ENCODE data around the gene PCYOX1L.

PCYOX1L gene

GRCh38 chr5:149375434-149375833 lies 17.6 kb downstream of the PCYOX1L start:
- H3K4me1 ChIP-seq (ENCODE audit: insufficient read depth, low read length, poor library complexity, severe bottlenecking): no peaks in the 10 kb centered on the region
- no peak overlapping the region for H3K4me2 ChIP-seq (ENCODE audit: low read depth, low read length, poor library complexity, severe bottlenecking)
- no peaks in the 10 kb centered on the region for H3K9me2 ChIP-seq (replicated peaks; ENCODE audit: low read depth, low read length)
- H3F3A ChIP-seq (ENCODE audit: low read depth): no peaks in the 10 kb centered on the region
- no peak overlapping the region for H2AFZ ChIP-seq (ENCODE audit: low read length)
- H3K9me3 ChIP-seq (ENCODE audit: insufficient read depth, low read depth, low read length): no peaks in the 10 kb centered on the region
- no peaks in the 10 kb centered on the region for H4K20me1 ChIP-seq (ENCODE audit: insufficient read depth, low read length, poor library complexity, severe bottlenecking)
- TF ChIP-seq EZH2phosphoT487 (IDR thresholded peaks at IDR 0.05; ENCODE audit: borderline replicate concordance): no peak
- TF ChIP-seq CTCF (conservative IDR thresholded peaks at IDR 0.05; ENCODE audit: low read length): no peak
- no peaks in the 10 kb centered on the region for H3K79me2 ChIP-seq (ENCODE audit: insufficient read depth, low read length)
- H3K4me3 ChIP-seq (ENCODE audit: low read length, poor library complexity, severe bottlenecking): no peak overlapping the region
- H3K9ac ChIP-seq (ENCODE audit: low read depth, low read length, poor library complexity, severe bottlenecking): no peak overlapping the region
- H3K27me3 ChIP-seq (ENCODE audit: insufficient read depth, low read length, poor library complexity, severe bottlenecking): no peaks in the 10 kb centered on the region
- no peaks in the 10 kb centered on the region for H3K36me3 ChIP-seq (ENCODE audit: insufficient read depth, low read length)

- Histone ChIP-seq H3K9ac (ENCODE audit: low read depth, low read length, poor library complexity, severe bottlenecking) (no peak overlapping the region), H3K27me3 (ENCODE audit: insufficient read depth, low read length, poor library complexity, severe bottlenecking) (no peaks in the 10 kb centered on the region), H3K9me3 (ENCODE audit: insufficient read depth, low read depth, low read length) (no peaks in the 10 kb centered on the region), H3F3A (ENCODE audit: low read depth) (no peaks in the 10 kb centered on the region), H3K36me3 (ENCODE audit: insufficient read depth, low read length) (no peaks in the 10 kb centered on the region), H3K9me2 (replicated peaks; ENCODE audit: low read depth, low read length) (no peaks in the 10 kb centered on the region), H3K4me2 (ENCODE audit: low read depth, low read length, poor library complexity, severe bottlenecking) (no peak overlapping the region), H2AFZ (ENCODE audit: low read length) (no peak overlapping the region), H3K79me2 (ENCODE audit: insufficient read depth, low read length) (no peaks in the 10 kb centered on the region), H3K4me1 (ENCODE audit: insufficient read depth, low read length, poor library complexity, severe bottlenecking) (peaks cover 3% of the 10 kb centered on the region), H4K20me1 (ENCODE audit: insufficient read depth, low read length, poor library complexity, severe bottlenecking) (no peaks in the 10 kb centered on the region), H3K4me3 (ENCODE audit: low read length, poor library complexity, severe bottlenecking) (no peak overlapping the region)
- TF ChIP-seq CTCF (conservative IDR thresholded peaks at IDR 0.05; ENCODE audit: low read length) (no peak), EZH2phosphoT487 (IDR thresholded peaks at IDR 0.05; ENCODE audit: borderline replicate concordance) (no peak)
Measured at GRCh38 chr5:149376104-149376503, 18.3 kb downstream of the PCYOX1L start.

GRCh38 chr5:149376711-149377447 lies 19.0 kb downstream of the PCYOX1L start:
- H3K9me3 ChIP-seq (ENCODE audit: insufficient read depth, low read depth, low read length): no peaks in the 10 kb centered on the region

More at GRCh38 chr5:149376711-149377447, 19.0 kb downstream of the PCYOX1L start:
- TF ChIP-seq EZH2phosphoT487 (IDR thresholded peaks at IDR 0.05; ENCODE audit: borderline replicate concordance) (no peak), CTCF (conservative IDR thresholded peaks at IDR 0.05; ENCODE audit: low read length) (no peak)
- H3K4me1 ChIP-seq (ENCODE audit: insufficient read depth, low read length, poor library complexity, severe bottlenecking): peaks cover 3% of the 10 kb centered on the region
- no peaks in the 10 kb centered on the region for H3K9me2 ChIP-seq (replicated peaks; ENCODE audit: low read depth, low read length)
- no peaks in the 10 kb centered on the region for H3K79me2 ChIP-seq (ENCODE audit: insufficient read depth, low read length)
- no peaks in the 10 kb centered on the region for H3F3A ChIP-seq (ENCODE audit: low read depth)
- H2AFZ ChIP-seq (ENCODE audit: low read length): no peak overlapping the region
- no peaks in the 10 kb centered on the region for H3K36me3 ChIP-seq (ENCODE audit: insufficient read depth, low read length)
- no peak overlapping the region for H3K4me3 ChIP-seq (ENCODE audit: low read length, poor library complexity, severe bottlenecking)
- no peaks in the 10 kb centered on the region for H4K20me1 ChIP-seq (ENCODE audit: insufficient read depth, low read length, poor library complexity, severe bottlenecking)
- H3K9ac ChIP-seq (ENCODE audit: low read depth, low read length, poor library complexity, severe bottlenecking): no peak overlapping the region
- H3K27me3 ChIP-seq (ENCODE audit: insufficient read depth, low read length, poor library complexity, severe bottlenecking): no peaks in the 10 kb centered on the region
- no peak overlapping the region for H3K4me2 ChIP-seq (ENCODE audit: low read depth, low read length, poor library complexity, severe bottlenecking)

Measured in Loucy (cell line).